ENCODE data around the gene MAGEC2. TPM values are rescaled to one million over a fixed set of nuclear protein-coding genes. Genes with fewer than 3 reads are reported as not detected.

The MAGEC2 gene, protein sequence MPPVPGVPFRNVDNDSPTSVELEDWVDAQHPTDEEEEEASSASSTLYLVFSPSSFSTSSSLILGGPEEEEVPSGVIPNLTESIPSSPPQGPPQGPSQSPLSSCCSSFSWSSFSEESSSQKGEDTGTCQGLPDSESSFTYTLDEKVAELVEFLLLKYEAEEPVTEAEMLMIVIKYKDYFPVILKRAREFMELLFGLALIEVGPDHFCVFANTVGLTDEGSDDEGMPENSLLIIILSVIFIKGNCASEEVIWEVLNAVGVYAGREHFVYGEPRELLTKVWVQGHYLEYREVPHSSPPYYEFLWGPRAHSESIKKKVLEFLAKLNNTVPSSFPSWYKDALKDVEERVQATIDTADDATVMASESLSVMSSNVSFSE
- total RNA-seq (2022; extraction: Qiagen RNA extraction) = not detected in 5 replicates

GRCh38 chrX:142204522-142205433 lies at the start of gene MAGEC2:
Gene MAGEC2 (minus strand): TSS chrX:142205290. CDS start chrX:142203987, 1,303 bp downstream.

